GF-D8 (cell line): ENCODE measurements around the gene GALC.

Experiments used
- DNase-seq: peaks from one replicate; lab custom pipeline; 2025; lab: John Stamatoyannopoulos, UW

GALC gene

GRCh38 chr14:87955501-87955900 is 37.5 kb downstream of the GALC start:
- no peak for DNase-seq

- peak; percentile 13 for DNase-seq
These were observed 40.5 kb downstream of the GALC start for GRCh38 chr14:87952307-87953094.

- no peak for DNase-seq
These were observed 47.9 kb downstream of the GALC start for GRCh38 chr14:87944987-87945604.

GRCh38 chr14:87940894-87941293 is 52.1 kb downstream of the GALC start:
- DNase-seq = no peak

GRCh38 chr14:87940382-87940781 is 52.6 kb downstream of the GALC start:
- DNase-seq = no peak

GRCh38 chr14:87935886-87936285 is 57.1 kb downstream of the GALC start:
- DNase-seq = no peak

- no peak for DNase-seq
These were observed 57.7 kb downstream of the GALC start for GRCh38 chr14:87935081-87935828.

GRCh38 chr14:87934185-87934584 is 58.8 kb downstream of the GALC start:
- DNase-seq = no peak

GRCh38 chr14:87916886-87917275 is 76.1 kb downstream of the GALC start:
- no peak for DNase-seq

GRCh38 chr14:87916103-87916885 is 76.7 kb downstream of the GALC start:
- no peak for DNase-seq

GRCh38 chr14:87908550-87908949 is 84.4 kb downstream of the GALC start:
- no peak for DNase-seq

GRCh38 chr14:87901652-87902051 is 91.3 kb downstream of the GALC start:
- no peak for DNase-seq

GRCh38 chr14:87901236-87901635 is 91.7 kb downstream of the GALC start:
- no peak for DNase-seq

GRCh38 chr14:87899228-87899627 is 93.8 kb downstream of the GALC start:
- DNase-seq = no peak

GRCh38 chr14:87898301-87898700 is 94.7 kb downstream of the GALC start:
- no peak for DNase-seq

- no peak for DNase-seq
These were observed 96.3 kb downstream of the GALC start for GRCh38 chr14:87896393-87897380.

GRCh38 chr14:87894920-87895319 is 98.1 kb downstream of the GALC start:
- no peak for DNase-seq

GRCh38 chr14:87892763-87893162 is 100.2 kb downstream of the GALC start:
- DNase-seq = no peak

GRCh38 chr14:87888136-87888999 is 104.6 kb downstream of the GALC start:
- no peak for DNase-seq

- no peak for DNase-seq
These were observed 109.2 kb downstream of the GALC start for GRCh38 chr14:87883750-87884149.
